Fibroblast of upper back skin (primary cell): Measurements from ENCODE around the gene HIVEP3.

Experiments
- DNase-seq: peaks from one replicate; pipeline ENCODE4 v3.0.0-alpha.2; 2013

The HIVEP3 gene

DNA sequence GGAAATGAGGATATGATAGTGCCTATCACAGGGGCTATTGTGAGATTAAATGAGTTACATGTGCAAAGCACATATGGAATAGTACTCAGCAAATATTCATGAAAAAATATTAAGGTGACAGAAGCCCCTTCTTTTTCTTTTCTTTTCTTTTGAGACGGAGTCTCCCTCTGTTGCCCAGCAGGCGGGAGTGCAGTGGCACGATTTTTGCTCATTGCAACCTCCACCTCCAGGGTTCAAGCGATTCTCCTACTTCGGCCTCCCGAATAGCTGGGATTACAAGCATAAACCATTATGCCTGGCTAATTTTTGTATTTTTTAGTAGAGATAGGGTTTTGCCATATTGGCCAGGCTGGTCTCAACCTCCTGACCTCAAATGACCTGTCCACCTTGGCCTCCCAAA lies 139.4 kb downstream of the HIVEP3 start:
- no peak for DNase-seq

- no peak for DNase-seq
Observed at GRCh38 chr1:41777695-41778094, 141.0 kb downstream of the HIVEP3 start.

GRCh38 chr1:41776891-41777441 lies 141.8 kb downstream of the HIVEP3 start:
- DNase-seq, result no peak

DNA sequence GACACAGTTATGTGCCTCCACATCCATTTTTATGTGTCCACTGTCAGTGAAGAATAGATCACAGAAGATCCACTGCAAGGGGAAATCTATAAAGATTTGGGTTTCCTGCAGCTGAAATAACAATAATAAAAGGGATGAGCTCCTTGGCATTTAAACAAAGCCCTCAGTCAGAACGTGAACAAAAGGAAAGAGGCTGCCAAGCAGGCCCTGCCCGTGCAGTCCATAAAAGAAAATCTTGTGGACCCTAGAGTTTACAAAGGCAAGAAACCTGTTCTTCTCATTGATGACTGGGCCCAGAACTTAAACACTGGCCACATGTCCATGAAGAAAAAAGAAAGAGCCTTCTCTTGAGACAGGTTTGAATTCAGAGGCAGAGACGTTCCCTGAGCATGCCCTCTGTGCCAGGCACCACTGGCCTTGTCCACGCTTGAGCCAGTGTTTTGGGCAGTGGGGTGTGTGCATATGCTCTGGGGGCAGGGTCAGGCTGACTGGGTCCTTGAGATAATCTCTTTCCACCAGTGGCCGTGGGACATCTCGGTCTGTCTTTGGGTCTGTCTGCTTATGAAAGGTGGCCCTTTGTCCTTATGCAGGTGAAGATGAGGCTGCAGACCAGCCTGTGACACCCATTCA lies 142.7 kb downstream of the HIVEP3 start:
- no peak for DNase-seq

- DNase-seq, result no peak
Observed at GRCh38 chr1:41774471-41774990, 144.2 kb downstream of the HIVEP3 start.

DNA sequence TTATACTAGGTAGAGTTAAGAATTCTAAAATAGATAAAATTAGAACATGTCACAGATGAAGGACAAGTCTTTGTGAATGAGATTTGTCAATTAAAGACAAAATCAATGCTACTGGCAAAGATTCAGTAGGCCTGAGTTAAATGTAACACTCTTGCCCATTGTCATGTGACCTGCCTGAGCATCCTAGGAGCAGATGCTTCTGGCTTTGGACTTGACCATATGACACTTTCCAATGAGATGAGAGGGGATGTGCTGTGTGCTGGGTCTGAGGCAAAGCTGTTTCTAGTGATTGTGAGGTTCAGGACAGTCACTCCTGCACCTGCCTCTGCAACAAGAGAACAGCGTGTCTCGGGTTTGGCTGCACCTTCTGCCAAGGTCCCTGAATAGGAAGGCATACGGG lies 144.9 kb downstream of the HIVEP3 start:
- no peak for DNase-seq

DNA sequence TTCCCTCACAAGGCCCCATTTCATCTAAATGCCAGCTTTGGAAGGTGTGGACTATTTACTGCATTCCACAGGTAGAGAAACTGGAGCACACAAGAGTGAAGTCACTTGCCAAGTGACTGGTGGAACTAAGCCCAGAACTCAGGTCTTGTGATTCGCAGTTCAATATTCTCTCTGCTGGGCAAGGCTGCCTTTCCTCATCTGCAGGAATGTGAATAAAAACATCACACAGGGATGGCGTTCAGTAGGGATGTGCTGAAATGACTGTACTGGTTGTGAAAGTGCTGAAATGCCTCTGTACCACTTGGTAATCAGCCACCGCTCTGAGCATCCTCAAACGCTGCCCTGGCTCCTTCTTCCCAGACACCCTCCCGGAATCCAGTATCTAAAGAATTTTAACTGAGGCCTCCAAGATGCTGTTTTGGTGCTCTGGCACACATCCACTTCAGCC lies 145.6 kb downstream of the HIVEP3 start:
- DNase-seq, result peak; percentile 93

DNA sequence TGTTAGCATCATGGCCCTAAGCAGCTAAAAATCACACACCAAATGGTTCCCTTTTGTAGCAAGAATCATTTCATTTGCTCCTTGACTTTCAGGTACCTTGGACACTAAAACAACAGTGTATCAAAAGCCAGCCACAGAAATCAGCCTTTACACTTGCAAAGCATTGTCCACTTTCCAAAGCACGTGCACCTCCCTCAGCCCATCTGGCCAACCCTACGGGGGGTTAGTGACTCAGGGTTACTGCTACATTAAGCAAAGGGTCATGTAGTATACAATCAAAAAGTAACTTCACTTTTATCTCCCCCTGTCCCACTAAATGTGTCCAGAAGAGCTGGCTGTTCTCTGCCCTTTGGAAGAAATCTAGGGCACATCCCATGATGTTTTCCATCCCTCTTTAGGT lies 149.7 kb downstream of the HIVEP3 start:
- DNase-seq, result no peak

GRCh38 chr1:41768583-41768982 lies 150.1 kb downstream of the HIVEP3 start:
- no peak for DNase-seq

- no peak for DNase-seq
Observed at GRCh38 chr1:41767534-41768525, 150.9 kb downstream of the HIVEP3 start.

DNA sequence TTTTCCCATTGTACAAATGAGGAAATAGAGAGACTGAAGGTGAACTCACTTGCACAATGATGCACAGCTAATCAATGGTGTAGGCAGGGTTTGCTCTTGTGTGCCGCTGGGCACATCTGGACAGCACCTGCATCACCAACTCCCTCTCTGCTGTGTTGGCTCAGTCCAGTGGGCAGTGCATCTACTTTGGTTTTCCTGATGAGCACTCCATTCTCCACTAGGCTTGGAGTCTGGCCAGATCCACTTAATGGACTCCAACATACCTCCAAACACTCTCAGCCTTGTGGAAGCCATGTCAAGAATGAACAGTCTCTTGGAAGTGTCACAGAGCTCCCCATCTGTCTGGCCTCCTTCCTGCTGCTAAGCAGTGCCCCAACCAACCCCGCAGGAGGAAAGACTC lies 152.2 kb downstream of the HIVEP3 start:
- peak; percentile 65 for DNase-seq

DNA sequence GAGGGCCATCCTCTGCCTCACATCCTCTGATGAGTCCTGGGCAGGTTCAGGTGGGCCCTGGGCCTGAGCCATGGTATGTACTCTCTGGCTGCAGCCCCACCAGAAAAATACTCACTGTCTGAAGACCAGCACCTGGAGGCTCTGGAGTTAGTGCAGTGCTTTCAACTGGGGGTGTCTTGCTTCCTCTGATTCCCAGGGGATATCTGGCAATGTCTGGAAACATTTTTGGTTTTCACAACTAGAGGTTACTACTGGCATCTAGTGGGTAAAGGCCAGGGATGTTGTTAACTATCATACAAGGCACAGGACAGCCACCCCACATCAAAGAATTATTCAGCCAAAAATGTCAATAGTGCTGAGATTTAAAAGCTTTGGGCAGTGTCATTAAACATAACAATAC lies 152.7 kb downstream of the HIVEP3 start:
- DNase-seq, result no peak

- DNase-seq, result no peak
Observed at GRCh38 chr1:41765152-41765551, 153.6 kb downstream of the HIVEP3 start.

DNA sequence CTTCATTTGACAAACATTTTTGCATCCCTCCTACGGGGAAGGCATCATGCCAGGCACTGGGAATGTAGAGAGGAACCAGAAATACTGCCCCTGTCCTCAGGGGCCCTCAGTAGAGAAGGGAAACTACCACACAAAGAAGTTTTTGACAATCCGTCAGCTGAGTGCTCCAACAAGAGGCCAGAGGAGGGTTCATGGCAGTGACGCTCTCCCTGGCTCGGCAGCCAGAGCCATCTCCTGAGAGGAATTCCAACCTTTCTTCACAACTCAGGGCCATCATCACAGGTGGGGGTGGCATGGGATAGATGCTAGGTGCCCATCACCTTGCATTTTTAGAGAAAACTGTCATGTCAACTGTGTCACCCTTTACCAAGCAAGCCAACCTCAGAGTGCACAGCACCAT lies 154.1 kb downstream of the HIVEP3 start:
- no peak for DNase-seq

DNA sequence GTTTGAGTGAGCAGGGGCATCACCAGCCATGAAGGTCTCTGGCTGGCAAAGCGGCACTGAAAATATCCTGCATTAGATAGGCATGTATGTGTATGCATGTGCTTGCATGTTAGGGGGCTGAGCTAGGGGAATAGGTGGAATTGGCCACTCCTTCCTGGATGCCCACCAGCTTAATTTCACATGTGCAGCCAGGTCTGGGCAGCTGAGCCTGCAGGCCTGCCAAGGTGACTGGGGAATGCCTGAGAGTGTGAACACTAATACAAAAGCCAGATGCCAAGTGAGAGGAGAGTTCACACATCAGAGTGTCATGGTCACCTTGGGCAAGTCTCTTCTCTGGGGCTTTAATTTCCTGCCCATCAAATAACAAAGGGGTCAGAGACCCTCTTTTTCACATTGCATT lies 155.9 kb downstream of the HIVEP3 start:
- DNase-seq, result no peak

DNA sequence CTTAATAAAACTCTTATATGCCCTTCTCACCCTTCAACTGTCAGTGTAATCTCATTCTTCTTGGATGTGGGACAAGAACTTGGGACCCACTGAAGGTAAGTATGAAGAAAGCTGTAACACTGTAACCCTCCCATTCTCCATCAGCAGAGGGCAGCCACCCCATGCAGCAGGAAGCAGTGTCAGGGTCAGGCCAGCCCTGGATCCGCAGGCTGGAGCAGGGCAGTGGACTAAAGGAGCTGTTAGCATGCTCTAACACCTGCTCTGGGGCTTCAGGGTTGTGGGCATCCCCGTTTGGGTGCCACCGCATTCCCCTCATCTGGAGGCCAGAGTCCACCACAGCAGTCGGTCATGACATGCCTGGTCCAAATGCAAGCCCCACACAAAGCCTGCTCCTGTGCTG lies 156.5 kb downstream of the HIVEP3 start:
- DNase-seq, result no peak

GRCh38 chr1:41758904-41759548 lies 159.7 kb downstream of the HIVEP3 start:
- DNase-seq, result peak; percentile 94

- DNase-seq, result peak; percentile 88
Observed at GRCh38 chr1:41758500-41758899, 160.2 kb downstream of the HIVEP3 start.

DNA sequence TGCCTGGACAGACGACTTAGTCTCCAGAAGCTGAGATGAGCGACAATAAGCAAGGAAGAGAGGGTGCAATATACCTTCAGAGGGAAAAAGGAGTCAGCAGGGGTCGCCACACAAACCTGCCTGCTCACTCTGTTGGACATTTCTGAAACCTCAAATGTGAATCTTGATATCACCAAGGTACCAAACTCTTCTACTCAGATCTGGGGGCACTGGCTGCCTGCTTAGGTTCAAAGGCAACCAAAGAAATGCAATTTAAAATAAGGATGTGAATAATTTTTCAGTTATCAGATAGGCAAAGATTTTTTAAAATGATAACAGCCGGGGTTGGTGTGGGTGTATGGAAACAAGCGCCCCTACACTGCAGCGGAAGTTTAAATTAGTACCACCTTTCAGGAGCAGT lies 164.2 kb downstream of the HIVEP3 start:
- no peak for DNase-seq

DNA sequence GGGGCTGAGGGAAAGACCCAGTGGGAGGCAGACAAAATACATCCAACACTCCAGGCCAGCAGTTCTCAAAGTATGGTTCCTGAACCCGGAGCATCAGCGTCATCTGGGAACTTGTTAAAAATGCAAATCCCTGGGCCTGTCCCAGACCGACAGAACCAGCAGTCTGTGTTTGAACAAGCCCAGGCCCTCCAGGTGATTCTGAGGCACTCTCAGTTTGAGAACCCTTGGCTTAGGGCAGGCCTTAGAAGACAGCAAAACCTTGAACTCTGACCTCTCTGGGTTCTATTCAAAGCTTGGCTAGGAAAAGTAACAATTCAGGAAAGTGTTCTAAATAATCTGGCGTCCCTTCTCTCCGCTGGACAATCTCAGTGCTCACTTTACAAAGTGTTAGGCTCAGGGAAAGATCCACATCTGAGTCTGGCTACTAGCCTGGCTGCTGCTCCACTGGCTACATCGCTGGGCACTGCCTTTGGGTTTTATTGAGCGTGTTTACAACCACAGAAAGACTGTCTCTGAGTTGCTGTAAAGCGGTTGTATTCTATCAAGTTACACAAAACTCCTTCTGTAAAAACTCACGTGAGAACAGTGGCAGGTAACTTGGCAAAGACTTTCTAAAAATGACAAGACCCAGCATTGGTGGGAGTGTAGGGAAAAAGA lies 166.1 kb downstream of the HIVEP3 start:
- DNase-seq, result no peak

DNA sequence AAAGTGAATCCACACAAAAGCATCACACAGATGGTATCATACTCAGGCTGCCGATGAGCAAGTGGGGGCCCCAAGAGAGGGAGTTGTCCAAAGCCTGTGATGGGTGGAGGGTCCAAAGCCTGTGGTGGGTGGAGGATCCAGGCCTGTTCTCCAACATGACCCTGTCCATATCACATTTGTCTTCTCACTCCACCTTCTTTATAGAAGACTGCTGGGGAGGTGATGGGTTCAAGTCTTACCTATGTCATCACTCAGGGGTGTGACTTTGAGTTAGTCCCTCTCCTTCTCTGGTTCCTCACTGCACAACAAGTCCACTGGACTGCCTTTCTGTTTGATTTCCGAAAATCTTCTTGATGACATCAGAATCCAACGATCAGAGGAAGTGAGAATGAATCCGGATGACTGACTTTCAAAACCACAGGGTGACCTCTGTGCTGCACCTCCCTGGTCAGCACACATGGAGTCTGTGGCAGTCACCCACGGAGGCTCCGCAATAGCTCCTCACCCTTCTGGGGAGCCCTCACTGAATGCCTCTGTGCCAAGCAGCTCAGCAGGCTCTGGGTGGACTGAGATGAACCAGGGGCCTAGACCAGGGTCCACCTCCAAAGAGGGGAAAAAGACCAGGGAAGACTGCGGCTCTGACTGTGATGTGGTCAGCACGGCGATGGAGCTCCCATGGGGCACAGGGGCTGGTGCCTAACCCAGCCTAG lies 166.8 kb downstream of the HIVEP3 start:
- peak; percentile 54 for DNase-seq
